HepG2 (cell line): Measurements from ENCODE around the gene KRT3. TPM values are rescaled to one million over a fixed set of nuclear protein-coding genes. Genes with fewer than 3 reads are reported as not detected.

Experiments used
- ATAC-seq: fragments of 200-7000 bp; cut with Tn5 transposase; 3 replicates; pipeline ENCODE4 v1.9.1; 2020; ENCODE audit warnings: mild to moderate bottlenecking, moderate library complexity
- BruUV-seq: library from RNA; stranded (reverse); fragments of 400-500 nt; replicated peaks from 2 replicates; lab custom pipeline; 2021; lab: Mats Ljungman, UMichigan
- CTCF ChIA-PET: fragments of 300-600 bp; formaldehyde crosslinking; extraction: SDS; loops from one replicate; lab custom pipeline; 2021; ENCODE audit warnings: low total read pairs, inconsistent platforms, low intra/inter-chr PET ratio; lab: Yijun Ruan, JAX
- POLR2A ChIA-PET: fragments of 350-600 bp; sonication (Branson Sonifier 250); formaldehyde crosslinking; loops from one replicate; lab custom pipeline; 2020; ENCODE audit warnings: antibody characterized with exemption, inconsistent platforms; lab: Yijun Ruan, JAX
- DNase-seq: peaks from one replicate; pipeline ENCODE4 v3.0.0-alpha.2; 2015; ENCODE audit warnings: low spot score
- FAIRE-seq: peaks from 3 replicates; lab custom pipeline; 2011; peaks lifted over from hg19 to GRCh38; lab: Jason Lieb, UNC
- H2AFZ ChIP-seq: one replicate; pipeline ENCODE4 v1.6.1; 2011; ENCODE audit warnings: low read length, inconsistent platforms
- H3K27ac ChIP-seq: fragments of 300-600 bp; 3 replicates; pipeline ENCODE4 v1.8.0; 2011; ENCODE audit warnings: mixed run types, mild to moderate bottlenecking, mixed read lengths, low read length, inconsistent platforms; ENCODE audit not compliant: insufficient read depth; ENCODE audit errors: extremely low read length
- H3K27me3 ChIP-seq, 2 experiments: fragments of 200-600 bp in 1 of 2; 2 replicates in 1 of 2; 3 replicates in 1 of 2; pipeline versions ENCODE4 v1.6.0 to v1.8.0; 2011; ENCODE audit warnings: low read length in 2 of 2, mild to moderate bottlenecking in 2 of 2, moderate library complexity in 2 of 2, inconsistent platforms in 1 of 2; ENCODE audit not compliant: insufficient read depth in 2 of 2, control insufficient read depth in 1 of 2
- H3K36me3 ChIP-seq, 2 experiments: fragments of 200-600 bp in 1 of 2; replicated peaks in 1 of 2; 2 replicates in 1 of 2; 3 replicates in 1 of 2; pipeline versions ENCODE4 v1.5.1 to v1.8.0; 2011; ENCODE audit warnings: low read length in 2 of 2, inconsistent platforms in 1 of 2; ENCODE audit not compliant: insufficient read depth in 2 of 2, control insufficient read depth in 1 of 2
- H3K4me1 ChIP-seq: 2 replicates; pipeline ENCODE4 v1.5.1; 2012; ENCODE audit warnings: low read length, inconsistent platforms; ENCODE audit not compliant: insufficient read depth
- H3K4me2 ChIP-seq: 2 replicates; pipeline ENCODE4 v1.6.0; 2011; ENCODE audit warnings: low read depth, low read length, inconsistent platforms
- H3K4me3 ChIP-seq, 3 experiments: fragments of 200-600 bp in 1 of 3; sonication (generic), shearing (Covaris generic) in 1 of 3; replicated peaks in 1 of 3; 2 replicates each; pipeline ENCODE4 v1.5.1; 2011 to 2016; ENCODE audit warnings: low read length in 3 of 3, inconsistent platforms in 2 of 3, low read depth in 2 of 3, mild to moderate bottlenecking in 2 of 3, control low read depth in 1 of 3, mixed read lengths in 1 of 3; ENCODE audit not compliant: insufficient read depth in 1 of 3
- H3K79me2 ChIP-seq: one replicate; pipeline ENCODE4 v1.6.1; 2011; ENCODE audit warnings: low read length, inconsistent platforms; ENCODE audit not compliant: insufficient read depth
- H3K9ac ChIP-seq: 2 replicates; pipeline ENCODE4 v1.6.0; 2011; ENCODE audit warnings: mild to moderate bottlenecking, low read depth, low read length, inconsistent platforms; ENCODE audit not compliant: insufficient read depth
- H3K9me3 ChIP-seq: 2 replicates; pipeline ENCODE4 v1.5.1; 2012; ENCODE audit warnings: mild to moderate bottlenecking, low read length
- H4K20me1 ChIP-seq: 2 replicates; pipeline ENCODE4 v1.6.0; 2011; ENCODE audit warnings: inconsistent platforms, mild to moderate bottlenecking, low read length, moderate library complexity; ENCODE audit not compliant: insufficient read depth
- DR1 ChIP-seq: sonication (generic); formaldehyde crosslinking; IDR thresholded peaks from 2 replicates; pipeline ENCODE4 v1.8.0; 2021; ENCODE audit warnings: mild to moderate bottlenecking, missing genetic modification reagents, inconsistent platforms
- EEA1 ChIP-seq: sonication (generic); formaldehyde crosslinking; IDR thresholded peaks from 2 replicates; pipeline ENCODE4 v1.5.1; 2020; ENCODE audit warnings: mild to moderate bottlenecking, missing genetic modification reagents, borderline replicate concordance
- ETV6 ChIP-seq: sonication (generic); formaldehyde crosslinking; conservative IDR thresholded peaks from 2 replicates; pipeline ENCODE4 v1.4.0; 2020; ENCODE audit warnings: missing genetic modification reagents
- MYC ChIP-seq: sonication (generic); formaldehyde crosslinking; IDR thresholded peaks from 2 replicates; pipeline ENCODE4 v1.9.0; 2021; ENCODE audit warnings: missing genetic modification reagents, borderline replicate concordance
- TMF1 ChIP-seq: sonication (generic); formaldehyde crosslinking; IDR thresholded peaks from 2 replicates; pipeline ENCODE4 v1.8.1; 2022; ENCODE audit warnings: low read depth, missing genetic modification reagents
- YEATS2 ChIP-seq: sonication (generic); formaldehyde crosslinking; IDR thresholded peaks from 2 replicates; pipeline ENCODE4 v1.4.0; 2020; ENCODE audit warnings: missing genetic modification reagents, borderline replicate concordance
- ZBTB1 ChIP-seq: sonication (generic); formaldehyde crosslinking; IDR thresholded peaks from 2 replicates; pipeline ENCODE4 v1.4.0; 2020; ENCODE audit warnings: missing genetic modification reagents, borderline replicate concordance
- ZNF253 ChIP-seq: sonication (generic); formaldehyde crosslinking; IDR thresholded peaks from 2 replicates; pipeline ENCODE4 v1.8.0; 2022; ENCODE audit warnings: mild to moderate bottlenecking, missing genetic modification reagents, borderline replicate concordance
- ZNF644 ChIP-seq: IDR thresholded peaks from 2 replicates; pipeline ENCODE4 v1.6.1; 2016; ENCODE audit warnings: low read depth
- WGBS: methylation state at CpG from one replicate; pipeline ENCODE4 v1.1.6; 2017; ENCODE audit warnings: low lambda C conversion rate; 5-methylcytosine and 5-hydroxymethylcytosine counted together
- in situ Hi-C: cut with HindIII; loops from 2 replicates; pipeline ENCODE4 v1.10.0; 2017; ENCODE audit warnings: low pct_unique_long_range_greater_than_20kb; ENCODE audit not compliant: extremely low pct_ligation_motif_present
- intact Hi-C: fragments of 100-400 bp; cut with micrococcal nuclease; formaldehyde crosslinking; loops from one replicate; pipeline ENCODE4 v1.10.0; 2022; ENCODE audit not compliant: unreplicated experiment
- polyA plus RNA-seq, 8 experiments: library from polyadenylated mRNA; depleted of rRNA in 3 of 8; stranded (reverse) in 7 of 8; unstranded in 1 of 8; fragments of >200 nt; fragmentation: Illumina TruSeq in 4 of 8; extraction: Trizol in 4 of 8; gene quantifications; 2 replicates each; pipeline versions ENCODE4 v1.2.1 to v1.2.3, GENCODE V29; 2011 to 2016; ENCODE audit warnings: low read depth in 4 of 8, missing spikeins in 1 of 8, mixed read lengths in 1 of 8; ENCODE audit not compliant: insufficient read depth in 1 of 8
- total RNA-seq, 5 experiments: library from RNA; depleted of rRNA; stranded (reverse); fragments of >200 nt; fragmentation: Illumina TruSeq; extraction: Trizol; gene quantifications; 2 replicates each; pipeline ENCODE4 v1.2.3, GENCODE V29; 2016; ENCODE audit warnings: low read depth in 1 of 5
- TF ChIP-seq, protein P1 (sequence below): sonication (generic); formaldehyde crosslinking; IDR thresholded peaks from 2 replicates; pipeline ENCODE4 v1.8.0; 2022; ENCODE audit warnings: missing genetic modification reagents, low read depth, mild to moderate bottlenecking, borderline replicate concordance
- TF ChIP-seq, protein P2 (sequence below): sonication (generic); formaldehyde crosslinking; IDR thresholded peaks from 2 replicates; pipeline ENCODE4 v1.5.0; 2020; ENCODE audit warnings: missing genetic modification reagents

KRT3 gene
- total and polyA plus RNA-seq, 2 of the 13 experiments (the other 11 are each of a cell fraction or from before 2014, with no cell fraction given), result not detected

GRCh38 chr12:52821071-52821730 lies 25.3 kb upstream of the KRT3 start:
- Histone ChIP-seq H3K4me2 (no peak overlapping the region), H3K27ac (no peak overlapping the region), H4K20me1 (no peaks in the 10 kb centered on the region), H3K27me3 (peaks cover 5 to 52% of the 10 kb centered on the region in 2 experiments; a peak in 4 of 5 replicates), H3K9ac (no peak overlapping the region), H3K36me3 (no peaks in the 10 kb centered on the region), H2AFZ (no peak overlapping the region), H3K4me3 (no peak overlapping the region)
- CTCF ChIA-PET, result no interaction called here
- POLR2A ChIA-PET, result no interaction called here
- FAIRE-seq (no peak), ATAC-seq (no peak), DNase-seq (no peak)
- TF ChIP-seq, protein P1, sequence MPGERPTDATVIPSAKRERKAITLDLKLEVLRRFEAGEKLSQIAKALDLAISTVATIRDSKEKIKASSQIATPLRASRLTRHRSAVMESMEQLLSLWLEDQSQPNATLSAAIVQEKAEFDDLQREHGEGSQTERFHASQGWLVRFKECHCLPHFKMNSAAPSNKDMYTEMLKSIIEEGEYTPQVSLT, result no peak
- TF ChIP-seq ZNF253, result no peak
- TF ChIP-seq, protein P2, sequence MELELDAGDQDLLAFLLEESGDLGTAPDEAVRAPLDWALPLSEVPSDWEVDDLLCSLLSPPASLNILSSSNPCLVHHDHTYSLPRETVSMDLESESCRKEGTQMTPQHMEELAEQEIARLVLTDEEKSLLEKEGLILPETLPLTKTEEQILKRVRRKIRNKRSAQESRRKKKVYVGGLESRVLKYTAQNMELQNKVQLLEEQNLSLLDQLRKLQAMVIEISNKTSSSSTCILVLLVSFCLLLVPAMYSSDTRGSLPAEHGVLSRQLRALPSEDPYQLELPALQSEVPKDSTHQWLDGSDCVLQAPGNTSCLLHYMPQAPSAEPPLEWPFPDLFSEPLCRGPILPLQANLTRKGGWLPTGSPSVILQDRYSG, result no peak
- TF ChIP-seq ZBTB1 (CRISPR knock-in tag), result no peak
- TF ChIP-seq YEATS2, result no peak
- TF ChIP-seq, all 625 proteins: peak for 0
- intact Hi-C loops (no loop called here), in situ Hi-C loops (no loop called here)
- Histone ChIP-seq H3K9me3 (no peaks in the 10 kb centered on the region), H3K4me1 (no peaks in the 10 kb centered on the region), H3K79me2 (no peaks in the 10 kb centered on the region)
- 10% methylated on average over 4 of the region's 4 CpGs for WGBS
- no TSS peak for BruUV-seq

DNA sequence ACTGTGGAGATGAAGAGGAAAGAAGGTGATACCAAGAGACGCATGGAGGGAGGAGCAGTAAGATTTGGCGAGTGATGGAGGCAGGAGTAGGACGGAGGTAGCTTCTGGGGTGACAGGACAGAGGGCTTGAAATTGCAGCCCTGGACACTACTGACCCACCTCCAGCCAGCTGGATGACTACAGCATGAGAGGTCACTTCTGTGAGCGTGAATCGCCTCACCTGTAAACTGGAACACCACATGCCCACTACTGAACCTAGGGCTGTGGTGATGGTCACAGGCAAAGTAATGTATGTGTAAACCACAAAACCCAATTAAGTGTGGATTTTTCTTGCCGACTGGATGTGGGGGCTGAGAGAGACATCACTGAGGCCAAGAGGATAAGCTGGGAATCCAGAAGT lies 24.6 kb upstream of the KRT3 start:
- Histone ChIP-seq H3K79me2 (no peaks in the 10 kb centered on the region), H4K20me1 (no peaks in the 10 kb centered on the region), H3K27ac (no peak overlapping the region), H3K4me3 (no peak overlapping the region), H3K27me3 (peaks cover 5 to 52% of the 10 kb centered on the region in 2 experiments; a peak in 4 of 5 replicates), H3K9ac (no peak overlapping the region), H3K4me2 (no peak overlapping the region), H3K36me3 (no peaks in the 10 kb centered on the region), H3K9me3 (no peaks in the 10 kb centered on the region), H3K4me1 (no peaks in the 10 kb centered on the region), H2AFZ (no peak overlapping the region)
- CTCF ChIA-PET, result no interaction called here
- in situ Hi-C loops (no loop called here), intact Hi-C loops (no loop called here)
- no peak for TF ChIP-seq ETV6
- no peak for TF ChIP-seq MYC (CRISPR knock-in tag)
- no peak for TF ChIP-seq EEA1 (CRISPR knock-in tag)
- no peak for TF ChIP-seq DR1
- no peak for TF ChIP-seq ZNF644 (CRISPR knock-in tag)
- no peak for TF ChIP-seq TMF1 (CRISPR knock-in tag)
- FAIRE-seq (no peak), DNase-seq (no peak), ATAC-seq (no peak)
- BruUV-seq, result no TSS peak
- 6% methylated on average over 6 of the region's 6 CpGs for WGBS
- POLR2A ChIA-PET, result no interaction called here
